Measurements from ENCODE around the gene TRMT2A.

TRMT2A gene

GRCh38 chr22:20135806-20136602 is 19.0 kb upstream of the TRMT2A start:
- peak overlapping the region in 2 of 5 donors; percentile 30 to 39 for H3K9ac ChIP-seq (ENCODE audit: low read length in 5 of 5)
- H3K36me3 ChIP-seq (ENCODE audit: control insufficient read depth in 5 of 5, insufficient read depth in 5 of 5, low read length in 5 of 5): peaks cover 0 to 28% (median 14%) of the 10 kb centered on the region in 5 donors
- H3K27me3 ChIP-seq (ENCODE audit: control insufficient read depth in 5 of 5, insufficient read depth in 4 of 5, low read length in 5 of 5): no peaks in the 10 kb centered on the region
- H3K27ac ChIP-seq (ENCODE audit: low read depth, low read length): no peak overlapping the region
- no peaks in the 10 kb centered on the region for H3K9me3 ChIP-seq (ENCODE audit: control insufficient read depth in 5 of 5, low read length in 5 of 5)
- no peak overlapping the region for H3K4me3 ChIP-seq (ENCODE audit: low read depth in 1 of 5, low read length in 5 of 5)
- H3K4me1 ChIP-seq (ENCODE audit: control insufficient read depth in 5 of 5, insufficient read depth in 5 of 5, low read length in 5 of 5): peaks cover 8 to 63% (median 61%) of the 10 kb centered on the region in 5 donors

GRCh38 chr22:20135265-20135664 is 18.2 kb upstream of the TRMT2A start:
- H3K9ac ChIP-seq (ENCODE audit: low read length in 5 of 5): peak overlapping the region in 3 of 5 donors; percentile 30 to 56 (median 39)
- H3K4me3 ChIP-seq (ENCODE audit: low read depth in 1 of 5, low read length in 5 of 5): no peak overlapping the region
- no peak overlapping the region for H3K27ac ChIP-seq (ENCODE audit: low read depth, low read length)
- no peaks in the 10 kb centered on the region for H3K9me3 ChIP-seq (ENCODE audit: control insufficient read depth in 5 of 5, low read length in 5 of 5)
- H3K27me3 ChIP-seq (ENCODE audit: control insufficient read depth in 5 of 5, insufficient read depth in 4 of 5, low read length in 5 of 5): no peaks in the 10 kb centered on the region
- H3K36me3 ChIP-seq (ENCODE audit: control insufficient read depth in 5 of 5, insufficient read depth in 5 of 5, low read length in 5 of 5): peaks cover 0 to 21% (median 11%) of the 10 kb centered on the region in 5 donors
- peaks cover 10 to 69% (median 67%) of the 10 kb centered on the region in 5 donors for H3K4me1 ChIP-seq (ENCODE audit: control insufficient read depth in 5 of 5, insufficient read depth in 5 of 5, low read length in 5 of 5)

DNA sequence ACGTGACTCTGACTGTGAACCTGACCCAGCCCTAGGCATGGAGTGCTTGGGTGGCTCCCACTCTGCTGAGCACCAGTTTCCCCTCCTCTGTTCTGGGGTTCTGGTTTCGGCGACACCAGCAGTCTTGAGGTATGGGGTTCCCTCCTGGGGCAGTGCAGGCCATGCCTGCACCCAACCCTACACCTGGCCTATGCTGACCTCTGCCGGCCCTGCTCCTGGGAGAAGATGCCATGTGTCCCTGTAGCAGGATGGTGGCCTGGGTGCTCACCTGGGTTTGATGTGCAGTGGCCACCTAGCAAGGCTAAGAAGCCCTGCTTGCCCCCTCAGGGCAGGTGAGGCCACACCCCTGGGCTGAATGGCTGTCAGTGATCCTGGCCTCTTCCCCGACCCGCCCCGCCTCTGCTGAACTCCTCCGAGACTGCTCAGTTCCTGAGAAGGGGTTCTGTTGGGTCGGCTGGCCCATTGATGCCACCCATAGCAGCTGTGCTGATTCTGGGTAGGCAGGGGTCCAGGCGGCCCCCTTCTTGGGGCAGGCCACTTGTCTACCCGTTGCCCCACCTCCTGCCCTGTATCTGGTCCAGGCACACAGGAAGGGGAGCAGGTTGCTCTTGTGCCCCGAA is 17.0 kb upstream of the TRMT2A start:
- Histone ChIP-seq H3K36me3 (ENCODE audit: control insufficient read depth in 5 of 5, insufficient read depth in 5 of 5, low read length in 5 of 5) (peaks cover 0 to 9% (median 0%) of the 10 kb centered on the region in 5 donors), H3K9ac (ENCODE audit: low read length in 5 of 5) (peak overlapping the region in 1 of 5 donors; percentile 64), H3K4me1 (ENCODE audit: control insufficient read depth in 5 of 5, insufficient read depth in 5 of 5, low read length in 5 of 5) (peaks cover 10 to 72% (median 72%) of the 10 kb centered on the region in 5 donors), H3K27me3 (ENCODE audit: control insufficient read depth in 5 of 5, insufficient read depth in 4 of 5, low read length in 5 of 5) (no peaks in the 10 kb centered on the region), H3K4me3 (ENCODE audit: low read depth in 1 of 5, low read length in 5 of 5) (no peak overlapping the region), H3K9me3 (ENCODE audit: control insufficient read depth in 5 of 5, low read length in 5 of 5) (no peaks in the 10 kb centered on the region), H3K27ac (ENCODE audit: low read depth, low read length) (no peak overlapping the region)

DNA sequence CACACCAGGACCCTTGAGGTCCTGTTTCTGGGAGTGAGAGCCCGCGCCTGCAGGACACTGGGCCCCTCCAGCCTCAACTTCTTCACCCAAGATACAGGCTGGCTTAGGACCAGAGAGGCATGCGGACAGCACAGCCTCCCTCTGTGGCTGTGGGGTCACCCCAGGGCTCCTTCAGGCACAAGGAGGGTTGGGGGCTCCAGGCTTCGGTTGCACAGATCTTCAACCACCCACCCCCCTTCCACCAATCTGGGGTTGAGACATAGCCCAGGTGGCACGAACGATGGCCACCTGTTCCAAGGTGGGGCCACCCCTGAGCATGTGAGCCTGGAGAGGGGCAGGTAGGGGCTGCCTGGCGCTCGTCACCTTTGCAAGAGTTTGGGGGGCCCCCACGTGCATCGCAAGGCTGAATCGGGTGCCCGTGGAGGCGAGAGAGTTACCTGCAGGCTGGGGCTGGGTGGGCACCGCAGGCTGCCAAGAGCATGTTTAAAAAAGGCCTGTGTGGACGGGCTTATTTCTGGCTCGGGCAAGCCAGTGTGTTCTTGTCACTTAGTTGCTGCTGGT is 15.7 kb upstream of the TRMT2A start:
- Histone ChIP-seq H3K4me3 (ENCODE audit: low read depth in 1 of 5, low read length in 5 of 5) (peak overlapping the region; percentile 70 to 88 (median 82)), H3K9me3 (ENCODE audit: control insufficient read depth in 5 of 5, low read length in 5 of 5) (no peaks in the 10 kb centered on the region), H3K9ac (ENCODE audit: low read length in 5 of 5) (peak overlapping the region in 3 of 5 donors; percentile 81 to 90 (median 82)), H3K27me3 (ENCODE audit: control insufficient read depth in 5 of 5, insufficient read depth in 4 of 5, low read length in 5 of 5) (no peaks in the 10 kb centered on the region), H3K27ac (ENCODE audit: low read depth, low read length) (no peak overlapping the region), H3K36me3 (ENCODE audit: control insufficient read depth in 5 of 5, insufficient read depth in 5 of 5, low read length in 5 of 5) (peaks cover 0 to 10% (median 0%) of the 10 kb centered on the region in 5 donors), H3K4me1 (ENCODE audit: control insufficient read depth in 5 of 5, insufficient read depth in 5 of 5, low read length in 5 of 5) (peaks cover 10 to 67% (median 66%) of the 10 kb centered on the region in 5 donors)

- Histone ChIP-seq H3K4me1 (ENCODE audit: control insufficient read depth in 5 of 5, insufficient read depth in 5 of 5, low read length in 5 of 5) (peaks cover 10 to 60% (median 59%) of the 10 kb centered on the region in 5 donors), H3K4me3 (ENCODE audit: low read depth in 1 of 5, low read length in 5 of 5) (peak overlapping the region; percentile 70 to 88 (median 82)), H3K36me3 (ENCODE audit: control insufficient read depth in 5 of 5, insufficient read depth in 5 of 5, low read length in 5 of 5) (peaks cover 0 to 17% (median 6%) of the 10 kb centered on the region in 5 donors), H3K9ac (ENCODE audit: low read length in 5 of 5) (peak overlapping the region in 4 of 5 donors; percentile 63 to 90 (median 82)), H3K27me3 (ENCODE audit: control insufficient read depth in 5 of 5, insufficient read depth in 4 of 5, low read length in 5 of 5) (no peaks in the 10 kb centered on the region), H3K27ac (ENCODE audit: low read depth, low read length) (no peak overlapping the region), H3K9me3 (ENCODE audit: control insufficient read depth in 5 of 5, low read length in 5 of 5) (no peaks in the 10 kb centered on the region)
These were observed 15.0 kb upstream of the TRMT2A start for GRCh38 chr22:20131859-20132685.

DNA sequence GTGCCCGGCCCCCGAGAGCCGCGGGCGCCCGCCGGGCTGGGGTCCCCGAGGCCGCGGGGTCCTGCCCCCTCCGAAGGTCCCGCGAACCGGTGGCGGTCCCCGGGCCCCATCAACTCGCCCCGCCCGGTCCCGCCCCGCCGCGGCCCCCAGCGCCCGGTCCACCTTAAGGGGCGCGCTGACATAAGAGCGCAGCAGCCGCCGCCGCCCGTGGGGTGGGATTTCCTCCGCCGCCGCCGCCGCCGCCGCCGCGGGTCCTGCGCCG is 14.5 kb upstream of the TRMT2A start, which contains the start of gene ZDHHC8:
Gene ZDHHC8 (plus strand): TSS at position 208 of the 262 bp plus-strand sequence. CDS start 144 bp downstream, outside the sequence.
- Histone ChIP-seq H3K27ac (ENCODE audit: low read depth, low read length) (peak within 1 kb of the TSS; percentile 67), H3K27me3 (ENCODE audit: control insufficient read depth in 5 of 5, insufficient read depth in 4 of 5, low read length in 5 of 5) (no peaks in the 10 kb centered on the region), H3K36me3 (ENCODE audit: control insufficient read depth in 5 of 5, insufficient read depth in 5 of 5, low read length in 5 of 5) (peaks cover 0 to 18% (median 8%) of the 10 kb centered on the region in 5 donors), H3K9ac (ENCODE audit: low read length in 5 of 5) (peak within 1 kb of the TSS in 4 of 5 donors; percentile 81 to 90 (median 84)), H3K4me1 (ENCODE audit: control insufficient read depth in 5 of 5, insufficient read depth in 5 of 5, low read length in 5 of 5) (peaks cover 7 to 55% (median 54%) of the 10 kb centered on the region in 5 donors), H3K9me3 (ENCODE audit: control insufficient read depth in 5 of 5, low read length in 5 of 5) (no peaks in the 10 kb centered on the region), H3K4me3 (ENCODE audit: low read depth in 1 of 5, low read length in 5 of 5) (peak within 1 kb of the TSS; percentile 70 to 88 (median 82))

DNA sequence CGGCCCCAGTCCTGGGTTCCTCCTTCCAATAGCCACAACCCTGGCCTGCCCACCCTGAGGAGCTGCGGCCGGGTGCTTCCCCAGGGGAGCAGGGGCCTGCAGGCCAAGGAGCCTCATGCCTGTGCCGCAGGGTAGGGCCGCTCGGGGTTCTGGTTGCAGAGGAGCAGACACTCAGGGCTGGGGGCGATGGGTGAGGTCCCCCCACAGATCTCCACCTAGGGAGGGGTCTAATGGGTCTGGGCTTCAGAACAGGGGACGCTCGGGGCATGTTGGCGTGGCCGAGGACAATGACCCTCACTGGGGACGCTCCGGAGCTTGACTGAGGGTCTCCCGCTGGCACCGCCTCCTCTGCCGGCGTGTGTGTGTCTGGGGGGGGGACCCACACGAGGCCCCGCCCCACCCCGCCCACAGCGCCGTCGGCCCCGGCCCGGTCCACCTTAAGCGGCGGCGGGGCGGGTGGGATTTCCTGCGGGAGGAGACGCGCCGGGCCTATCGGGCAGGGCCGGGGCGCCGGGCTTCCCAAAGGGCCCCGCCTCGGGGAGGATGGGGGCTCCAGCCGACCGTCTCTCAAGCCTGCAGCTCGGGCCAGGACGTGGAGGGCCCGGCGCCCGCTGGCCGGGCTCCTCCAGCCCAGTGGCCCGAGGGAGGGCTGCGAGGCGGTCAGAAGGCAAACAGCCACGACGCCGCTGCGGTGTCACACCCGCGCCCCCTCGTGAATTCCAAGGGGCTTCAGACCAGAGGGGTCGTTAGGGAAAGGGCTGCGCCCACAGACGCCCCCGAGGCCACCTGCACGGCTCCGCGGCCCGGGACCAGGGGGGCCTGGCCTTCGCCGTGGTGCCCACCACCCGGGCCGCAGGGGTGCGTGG is 13.9 kb upstream of the TRMT2A start:
- Histone ChIP-seq H3K27me3 (ENCODE audit: control insufficient read depth in 5 of 5, insufficient read depth in 4 of 5, low read length in 5 of 5) (no peaks in the 10 kb centered on the region), H3K4me3 (ENCODE audit: low read depth in 1 of 5, low read length in 5 of 5) (peak overlapping the region in 4 of 5 donors; percentile 76 to 88 (median 80)), H3K9me3 (ENCODE audit: control insufficient read depth in 5 of 5, low read length in 5 of 5) (no peaks in the 10 kb centered on the region), H3K27ac (ENCODE audit: low read depth, low read length) (peak overlapping the region; percentile 67), H3K9ac (ENCODE audit: low read length in 5 of 5) (peak overlapping the region in 4 of 5 donors; percentile 59 to 85 (median 81)), H3K4me1 (ENCODE audit: control insufficient read depth in 5 of 5, insufficient read depth in 5 of 5, low read length in 5 of 5) (peaks cover 3 to 49% (median 48%) of the 10 kb centered on the region in 5 donors), H3K36me3 (ENCODE audit: control insufficient read depth in 5 of 5, insufficient read depth in 5 of 5, low read length in 5 of 5) (peaks cover 0 to 19% (median 14%) of the 10 kb centered on the region in 5 donors)

GRCh38 chr22:20130319-20130718 is 13.3 kb upstream of the TRMT2A start:
- Histone ChIP-seq H3K4me1 (ENCODE audit: control insufficient read depth in 5 of 5, insufficient read depth in 5 of 5, low read length in 5 of 5) (peaks cover 3 to 46% (median 41%) of the 10 kb centered on the region in 5 donors), H3K4me3 (ENCODE audit: low read depth in 1 of 5, low read length in 5 of 5) (peak overlapping the region in 2 of 5 donors; percentile 79 to 88), H3K27ac (ENCODE audit: low read depth, low read length) (no peak overlapping the region), H3K27me3 (ENCODE audit: control insufficient read depth in 5 of 5, insufficient read depth in 4 of 5, low read length in 5 of 5) (no peaks in the 10 kb centered on the region), H3K36me3 (ENCODE audit: control insufficient read depth in 5 of 5, insufficient read depth in 5 of 5, low read length in 5 of 5) (peaks cover 0 to 25% (median 20%) of the 10 kb centered on the region in 5 donors), H3K9ac (ENCODE audit: low read length in 5 of 5) (peak overlapping the region in 1 of 5 donors; percentile 36), H3K9me3 (ENCODE audit: control insufficient read depth in 5 of 5, low read length in 5 of 5) (no peaks in the 10 kb centered on the region)

- Histone ChIP-seq H3K9ac (ENCODE audit: low read length in 5 of 5) (no peak overlapping the region), H3K4me3 (ENCODE audit: low read depth in 1 of 5, low read length in 5 of 5) (no peak overlapping the region), H3K27ac (ENCODE audit: low read depth, low read length) (no peak overlapping the region), H3K9me3 (ENCODE audit: control insufficient read depth in 5 of 5, low read length in 5 of 5) (no peaks in the 10 kb centered on the region), H3K4me1 (ENCODE audit: control insufficient read depth in 5 of 5, insufficient read depth in 5 of 5, low read length in 5 of 5) (peaks cover 3 to 43% (median 37%) of the 10 kb centered on the region in 5 donors), H3K36me3 (ENCODE audit: control insufficient read depth in 5 of 5, insufficient read depth in 5 of 5, low read length in 5 of 5) (peaks cover 0 to 31% (median 27%) of the 10 kb centered on the region in 5 donors), H3K27me3 (ENCODE audit: control insufficient read depth in 5 of 5, insufficient read depth in 4 of 5, low read length in 5 of 5) (no peaks in the 10 kb centered on the region)
These were observed 12.7 kb upstream of the TRMT2A start for GRCh38 chr22:20129747-20130014.

Data from subcutaneous abdominal adipose tissue (tissue), 5 donors.